LNCaP clone FGC (cell line): ENCODE data around the gene FBXL16.

Source experiments
- DNase-seq: peaks from one replicate; pipeline ENCODE4 v3.0.0-alpha.2; 2011; ENCODE audit warnings: low read depth
- H3K4me3 ChIP-seq: 2 replicates; pipeline ENCODE4 v1.5.1; 2011; ENCODE audit warnings: mild to moderate bottlenecking, low read depth, low read length, control low read depth
- TF ChIP-seq, protein P1 (sequence below): IDR thresholded peaks from 2 replicates; pipeline ENCODE4 v1.5.1; 2012; ENCODE audit warnings: mild to moderate bottlenecking; ENCODE audit not compliant: control insufficient read depth, insufficient read depth; ENCODE audit errors: extremely low read depth

Gene FBXL16

DNA sequence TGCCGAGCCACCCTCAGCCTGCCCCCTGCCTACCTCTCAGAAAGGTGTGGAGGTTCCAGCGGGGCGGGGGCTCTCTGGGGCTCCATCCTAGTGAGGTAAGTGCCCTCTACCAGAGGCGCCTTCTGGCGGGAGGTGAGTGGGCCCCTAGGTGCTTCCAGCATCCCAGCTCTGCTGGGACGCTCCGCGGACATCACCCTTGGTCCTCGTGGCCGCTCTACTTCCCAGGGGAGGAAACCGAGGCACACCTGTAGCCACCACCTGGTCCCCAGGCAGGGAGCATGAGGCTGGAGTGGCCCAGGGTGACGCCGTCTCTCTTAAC lies 62.6 kb downstream of the FBXL16 start:
- TF ChIP-seq, protein P1, sequence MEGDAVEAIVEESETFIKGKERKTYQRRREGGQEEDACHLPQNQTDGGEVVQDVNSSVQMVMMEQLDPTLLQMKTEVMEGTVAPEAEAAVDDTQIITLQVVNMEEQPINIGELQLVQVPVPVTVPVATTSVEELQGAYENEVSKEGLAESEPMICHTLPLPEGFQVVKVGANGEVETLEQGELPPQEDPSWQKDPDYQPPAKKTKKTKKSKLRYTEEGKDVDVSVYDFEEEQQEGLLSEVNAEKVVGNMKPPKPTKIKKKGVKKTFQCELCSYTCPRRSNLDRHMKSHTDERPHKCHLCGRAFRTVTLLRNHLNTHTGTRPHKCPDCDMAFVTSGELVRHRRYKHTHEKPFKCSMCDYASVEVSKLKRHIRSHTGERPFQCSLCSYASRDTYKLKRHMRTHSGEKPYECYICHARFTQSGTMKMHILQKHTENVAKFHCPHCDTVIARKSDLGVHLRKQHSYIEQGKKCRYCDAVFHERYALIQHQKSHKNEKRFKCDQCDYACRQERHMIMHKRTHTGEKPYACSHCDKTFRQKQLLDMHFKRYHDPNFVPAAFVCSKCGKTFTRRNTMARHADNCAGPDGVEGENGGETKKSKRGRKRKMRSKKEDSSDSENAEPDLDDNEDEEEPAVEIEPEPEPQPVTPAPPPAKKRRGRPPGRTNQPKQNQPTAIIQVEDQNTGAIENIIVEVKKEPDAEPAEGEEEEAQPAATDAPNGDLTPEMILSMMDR, result no peak
- peak overlapping the region; percentile 91 for H3K4me3 ChIP-seq
- DNase-seq, result no peak
